HCT116 (cell line): ENCODE data around the gene SPTBN1. TPM values are rescaled to one million over a fixed set of nuclear protein-coding genes. Genes with fewer than 3 reads are reported as not detected.

Experiments used
- ATAC-seq: fragments of 200-7000 bp; cut with Tn5 transposase; 2 replicates; pipeline ENCODE4 v1.9.1; 2020; ENCODE audit warnings: mild to moderate bottlenecking, moderate library complexity
- BruUV-seq: library from RNA; stranded (reverse); fragments of 400-500 nt; replicated peaks from 2 replicates; lab custom pipeline; 2021; lab: Mats Ljungman, UMichigan
- CTCF ChIA-PET: fragments of 300-600 bp; sonication (Branson Sonifier 250); formaldehyde crosslinking; loops from one replicate; lab custom pipeline; 2021; ENCODE audit warnings: antibody characterized with exemption; lab: Charles Lee
- POLR2A ChIA-PET: fragments of 300-600, 350-600 bp; sonication (Branson Sonifier 250); formaldehyde crosslinking; loops from one replicate; lab custom pipeline; 2021; ENCODE audit warnings: antibody characterized with exemption; lab: Charles Lee
- RAD21 ChIA-PET, 2 experiments: fragments of 300-600 bp; sonication (Branson Sonifier 250); formaldehyde crosslinking; loops; one replicate each; lab custom pipeline; 2023; ENCODE audit warnings: low total read pairs in 2 of 2; ENCODE audit not compliant: uncharacterized antibody in 2 of 2, unreplicated experiment in 2 of 2, low non-redundant PET in 1 of 2; lab: Charles Lee
- DNase-seq: peaks from one replicate; pipeline ENCODE4 v3.0.0-alpha.2; 2010; ENCODE audit warnings: low read depth, low spot score
- H2AFZ ChIP-seq: fragments of 200-600 bp; shearing (Covaris generic), sonication (generic); 2 replicates; pipeline ENCODE4 v1.6.1; 2017; ENCODE audit warnings: low read depth, mixed run types, mixed read lengths, antibody characterized with exemption, low read length; ENCODE audit not compliant: poor library complexity, severe bottlenecking
- H3K27ac ChIP-seq: 2 replicates; pipeline ENCODE4 v1.5.1; 2012; ENCODE audit warnings: low read depth, low read length
- H3K27me3 ChIP-seq: fragments of 200-600 bp; sonication (generic); 2 replicates; pipeline ENCODE4 v1.6.1; 2016; ENCODE audit warnings: mixed run types, low read length, mixed read lengths; ENCODE audit not compliant: insufficient read depth
- H3K36me3 ChIP-seq, 2 experiments: fragments of 200-500 bp in 1 of 2; fragments of 200-600 bp in 1 of 2; sonication (Bioruptor generic) in 1 of 2; sonication (generic) in 1 of 2; 2 replicates each; pipeline versions ENCODE4 v1.5.1 to v1.6.1; 2014 to 2016; ENCODE audit warnings: low read length in 2 of 2, inconsistent platforms in 1 of 2, mixed read lengths in 1 of 2, mixed run types in 1 of 2; ENCODE audit not compliant: insufficient read depth in 2 of 2, control insufficient read depth in 1 of 2
- H3K4me1 ChIP-seq, 2 experiments: fragments of 200-600 bp in 1 of 2; sonication (generic) in 1 of 2; 2 replicates each; pipeline versions ENCODE4 v1.5.1 to v1.6.1; 2012 to 2017; ENCODE audit warnings: low read length in 2 of 2, inconsistent platforms in 1 of 2, mild to moderate bottlenecking in 1 of 2, mixed read lengths in 1 of 2, mixed run types in 1 of 2, moderate library complexity in 1 of 2; ENCODE audit not compliant: insufficient read depth in 2 of 2, control insufficient read depth in 1 of 2
- H3K4me2 ChIP-seq: fragments of 200-600 bp; sonication (generic); 2 replicates; pipeline ENCODE4 v1.6.1; 2017; ENCODE audit warnings: mixed run types, low read length, mixed read lengths
- H3K4me3 ChIP-seq, 2 experiments: fragments of 200-600 bp in 1 of 2; sonication (generic) in 1 of 2; replicated peaks in 1 of 2; 2 replicates each; pipeline ENCODE4 v1.5.1; 2011 to 2016; ENCODE audit warnings: low read length in 2 of 2, control low read depth in 1 of 2, low read depth in 1 of 2, mild to moderate bottlenecking in 1 of 2, mixed read lengths in 1 of 2, mixed run types in 1 of 2
- H3K79me2 ChIP-seq: fragments of 200-600 bp; sonication (generic); 2 replicates; pipeline ENCODE4 v1.6.1; 2017; ENCODE audit warnings: mild to moderate bottlenecking, mixed run types, low read length, moderate library complexity, mixed read lengths; ENCODE audit not compliant: insufficient read depth
- H3K9ac ChIP-seq: fragments of 200-600 bp; sonication (generic); 2 replicates; pipeline ENCODE4 v1.6.1; 2016; ENCODE audit warnings: low read length, mixed read lengths
- H3K9me2 ChIP-seq: fragments of 200-600 bp; sonication (generic), shearing (Covaris generic); 2 replicates; pipeline ENCODE4 v1.6.1; 2017; ENCODE audit warnings: mixed run types, mild to moderate bottlenecking, moderate library complexity; ENCODE audit not compliant: insufficient read depth
- H3K9me3 ChIP-seq, 2 experiments: fragments of 200-500 bp in 1 of 2; fragments of 200-600 bp in 1 of 2; sonication (Bioruptor generic) in 1 of 2; sonication (generic) in 1 of 2; 2 replicates each; pipeline ENCODE4 v1.6.1; 2014 to 2017; ENCODE audit warnings: low read length in 2 of 2, mixed read lengths in 2 of 2, inconsistent platforms in 1 of 2, low read depth in 1 of 2, mild to moderate bottlenecking in 1 of 2, mixed run types in 1 of 2, moderate library complexity in 1 of 2; ENCODE audit not compliant: control insufficient read depth in 1 of 2, insufficient read depth in 1 of 2
- H4K20me1 ChIP-seq: fragments of 200-600 bp; sonication (generic), shearing (Covaris generic); 2 replicates; pipeline ENCODE4 v1.6.1; 2017; ENCODE audit warnings: mixed run types, mild to moderate bottlenecking, moderate library complexity; ENCODE audit not compliant: insufficient read depth
- CBX3 ChIP-seq: IDR thresholded peaks from 2 replicates; pipeline ENCODE4 v1.6.1; 2012; ENCODE audit warnings: low read depth
- CTCF ChIP-seq, 3 experiments: fragments of 200-600 bp in 1 of 3; sonication (generic) in 1 of 3; IDR thresholded peaks in 2 of 3; conservative IDR thresholded peaks in 1 of 3; 2 replicates each; pipeline ENCODE4 v1.5.1; 2012 to 2017; ENCODE audit warnings: low read depth in 2 of 3, low read length in 2 of 3, antibody characterized with exemption in 1 of 3, borderline replicate concordance in 1 of 3, control low read depth in 1 of 3, mild to moderate bottlenecking in 1 of 3, mixed read lengths in 1 of 3, mixed run types in 1 of 3, moderate library complexity in 1 of 3; ENCODE audit not compliant: insufficient read depth in 1 of 3
- EGR1 ChIP-seq: IDR thresholded peaks from 2 replicates; pipeline ENCODE4 v1.6.1; 2012; ENCODE audit warnings: low read depth
- ELF1 ChIP-seq: IDR thresholded peaks from 2 replicates; pipeline ENCODE4 v1.6.1; 2012; ENCODE audit warnings: low read depth, borderline replicate concordance
- EZH2 ChIP-seq: fragments of 200-600 bp; sonication (generic); IDR thresholded peaks from 2 replicates; pipeline ENCODE4 v1.6.1; 2017; ENCODE audit warnings: antibody characterized with exemption, mixed run types
- EZH2phosphoT487 ChIP-seq: fragments of 200-600 bp; IDR thresholded peaks from 2 replicates; pipeline ENCODE4 v1.6.1; 2018; ENCODE audit warnings: antibody characterized with exemption, borderline replicate concordance
- FOSL1 ChIP-seq: IDR thresholded peaks from 2 replicates; pipeline ENCODE4 v1.6.1; 2012; ENCODE audit warnings: low read depth
- JUND ChIP-seq: IDR thresholded peaks from 2 replicates; pipeline ENCODE4 v1.6.1; 2012
- MAX ChIP-seq: IDR thresholded peaks from 2 replicates; pipeline ENCODE4 v1.6.1; 2012
- POLR2AphosphoS5 ChIP-seq: IDR thresholded peaks from 2 replicates; pipeline ENCODE4 v1.6.1; 2011; ENCODE audit warnings: mild to moderate bottlenecking, low read depth, low read length, moderate library complexity
- RAD21 ChIP-seq: IDR thresholded peaks from 2 replicates; pipeline ENCODE4 v1.6.1; 2012; ENCODE audit warnings: low read depth, mild to moderate bottlenecking
- SIN3A ChIP-seq: IDR thresholded peaks from 2 replicates; pipeline ENCODE4 v1.6.1; 2012; ENCODE audit warnings: low read depth
- SP1 ChIP-seq: IDR thresholded peaks from 2 replicates; pipeline ENCODE4 v1.6.1; 2012; ENCODE audit warnings: low read depth
- SRF ChIP-seq: IDR thresholded peaks from 2 replicates; pipeline ENCODE4 v1.6.1; 2012; ENCODE audit warnings: low read depth
- TCF7L2 ChIP-seq: IDR thresholded peaks from 2 replicates; pipeline ENCODE4 v1.7.0; 2011; ENCODE audit warnings: borderline replicate concordance, inconsistent platforms; ENCODE audit not compliant: insufficient read depth, insufficient read length; ENCODE audit errors: extremely low read depth
- YY1 ChIP-seq: IDR thresholded peaks from 2 replicates; pipeline ENCODE4 v1.6.1; 2011; ENCODE audit warnings: low read length, low read depth, moderate library complexity, mild to moderate bottlenecking; ENCODE audit not compliant: insufficient replicate concordance; ENCODE audit errors: extremely low read depth
- ZFX ChIP-seq: fragments of 450-650 bp; IDR thresholded peaks from 2 replicates; pipeline ENCODE4 v1.6.1; 2017
- ZNF274 ChIP-seq: fragments of 200-500 bp; sonication (Bioruptor generic); IDR thresholded peaks from 2 replicates; pipeline ENCODE4 v1.6.1; 2014; ENCODE audit warnings: mild to moderate bottlenecking, low read depth, low read length, inconsistent platforms
- intact Hi-C: fragments of 100-400 bp; cut with micrococcal nuclease; formaldehyde crosslinking; loops from 2 replicates; pipeline ENCODE4 v1.10.0; 2022
- total RNA-seq: library from RNA; stranded (reverse); gene quantifications from one replicate; pipeline ENCODE4 v1.2.1, GENCODE V29; 2021; ENCODE audit not compliant: unreplicated experiment
- TF ChIP-seq, protein P1 (sequence below): IDR thresholded peaks from 2 replicates; pipeline ENCODE4 v1.6.1; 2011; ENCODE audit warnings: mild to moderate bottlenecking, low read length, moderate library complexity; ENCODE audit not compliant: insufficient replicate concordance; ENCODE audit errors: extremely low read depth
- TF ChIP-seq, protein P2 (sequence below): IDR thresholded peaks from 2 replicates; pipeline ENCODE4 v1.6.1; 2012; ENCODE audit warnings: low read depth

SPTBN1 gene
- total RNA-seq, 1 experiment from 2014 or later: 84.4 TPM

GRCh38 chr2:54683596-54683995 is 227.5 kb downstream of the SPTBN1 start:
- no peaks in the 10 kb centered on the region for H3K4me1 ChIP-seq
- CTCF ChIA-PET: interaction anchor here (1.9 kb wide), 1 partner anchor 18 kb away, joined by 6 read pairs; no protein-coding TSS in a partner anchor
- H3K4me3 ChIP-seq: no peak overlapping the region
- H4K20me1 ChIP-seq: no peaks in the 10 kb centered on the region
- H3K9me2 ChIP-seq: 0 out of 2 replicates have a peak, but pooled peaks cover 5% of the 10 kb centered on the region
- H3K27ac ChIP-seq: no peak overlapping the region
- RAD21 ChIA-PET: no interaction called here
- no peak overlapping the region for H3K4me2 ChIP-seq
- POLR2A ChIA-PET: no interaction called here
- H3K36me3 ChIP-seq: no peaks in the 10 kb centered on the region
- H3K9ac ChIP-seq: no peak overlapping the region
- H3K9me3 ChIP-seq: no peaks in the 10 kb centered on the region
- intact Hi-C loops: no loop called here
- no peaks in the 10 kb centered on the region for H3K79me2 ChIP-seq
- ATAC-seq (no peak), DNase-seq (no peak)
- H3K27me3 ChIP-seq: no peaks in the 10 kb centered on the region
- TF ChIP-seq SRF (no peak), EZH2phosphoT487 (no peak), ELF1 (no peak), MAX (no peak), EGR1 (no peak), YY1 (no peak), TCF7L2 (no peak), FOSL1 (no peak), ZFX (no peak), CTCF (IDR thresholded peaks at IDR 0.05 in 2 of 3, conservative IDR thresholded peaks at IDR 0.05 in 1 of 3; ENCODE audit: borderline replicate concordance in 1 of 3, insufficient read depth in 1 of 3, low read depth in 2 of 3, low read length in 2 of 3) (no peak), SIN3A (no peak), JUND (no peak), ZNF274 (no peak), POLR2AphosphoS5 (no peak), SP1 (no peak), EZH2 (no peak), RAD21 (no peak), CBX3 (no peak)
- TF ChIP-seq, protein P1, sequence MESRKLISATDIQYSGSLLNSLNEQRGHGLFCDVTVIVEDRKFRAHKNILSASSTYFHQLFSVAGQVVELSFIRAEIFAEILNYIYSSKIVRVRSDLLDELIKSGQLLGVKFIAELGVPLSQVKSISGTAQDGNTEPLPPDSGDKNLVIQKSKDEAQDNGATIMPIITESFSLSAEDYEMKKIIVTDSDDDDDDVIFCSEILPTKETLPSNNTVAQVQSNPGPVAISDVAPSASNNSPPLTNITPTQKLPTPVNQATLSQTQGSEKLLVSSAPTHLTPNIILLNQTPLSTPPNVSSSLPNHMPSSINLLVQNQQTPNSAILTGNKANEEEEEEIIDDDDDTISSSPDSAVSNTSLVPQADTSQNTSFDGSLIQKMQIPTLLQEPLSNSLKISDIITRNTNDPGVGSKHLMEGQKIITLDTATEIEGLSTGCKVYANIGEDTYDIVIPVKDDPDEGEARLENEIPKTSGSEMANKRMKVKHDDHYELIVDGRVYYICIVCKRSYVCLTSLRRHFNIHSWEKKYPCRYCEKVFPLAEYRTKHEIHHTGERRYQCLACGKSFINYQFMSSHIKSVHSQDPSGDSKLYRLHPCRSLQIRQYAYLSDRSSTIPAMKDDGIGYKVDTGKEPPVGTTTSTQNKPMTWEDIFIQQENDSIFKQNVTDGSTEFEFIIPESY: no peak
- TF ChIP-seq, protein P2, sequence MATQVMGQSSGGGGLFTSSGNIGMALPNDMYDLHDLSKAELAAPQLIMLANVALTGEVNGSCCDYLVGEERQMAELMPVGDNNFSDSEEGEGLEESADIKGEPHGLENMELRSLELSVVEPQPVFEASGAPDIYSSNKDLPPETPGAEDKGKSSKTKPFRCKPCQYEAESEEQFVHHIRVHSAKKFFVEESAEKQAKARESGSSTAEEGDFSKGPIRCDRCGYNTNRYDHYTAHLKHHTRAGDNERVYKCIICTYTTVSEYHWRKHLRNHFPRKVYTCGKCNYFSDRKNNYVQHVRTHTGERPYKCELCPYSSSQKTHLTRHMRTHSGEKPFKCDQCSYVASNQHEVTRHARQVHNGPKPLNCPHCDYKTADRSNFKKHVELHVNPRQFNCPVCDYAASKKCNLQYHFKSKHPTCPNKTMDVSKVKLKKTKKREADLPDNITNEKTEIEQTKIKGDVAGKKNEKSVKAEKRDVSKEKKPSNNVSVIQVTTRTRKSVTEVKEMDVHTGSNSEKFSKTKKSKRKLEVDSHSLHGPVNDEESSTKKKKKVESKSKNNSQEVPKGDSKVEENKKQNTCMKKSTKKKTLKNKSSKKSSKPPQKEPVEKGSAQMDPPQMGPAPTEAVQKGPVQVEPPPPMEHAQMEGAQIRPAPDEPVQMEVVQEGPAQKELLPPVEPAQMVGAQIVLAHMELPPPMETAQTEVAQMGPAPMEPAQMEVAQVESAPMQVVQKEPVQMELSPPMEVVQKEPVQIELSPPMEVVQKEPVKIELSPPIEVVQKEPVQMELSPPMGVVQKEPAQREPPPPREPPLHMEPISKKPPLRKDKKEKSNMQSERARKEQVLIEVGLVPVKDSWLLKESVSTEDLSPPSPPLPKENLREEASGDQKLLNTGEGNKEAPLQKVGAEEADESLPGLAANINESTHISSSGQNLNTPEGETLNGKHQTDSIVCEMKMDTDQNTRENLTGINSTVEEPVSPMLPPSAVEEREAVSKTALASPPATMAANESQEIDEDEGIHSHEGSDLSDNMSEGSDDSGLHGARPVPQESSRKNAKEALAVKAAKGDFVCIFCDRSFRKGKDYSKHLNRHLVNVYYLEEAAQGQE: no peak
- no TSS peak for BruUV-seq
- no peak overlapping the region for H2AFZ ChIP-seq
